B cell (primary cell): ENCODE measurements around the gene GRK3.

ENCODE experiments used
- EZH2 ChIP-seq: IDR thresholded peaks from 2 replicates; pipeline ENCODE4 v1.6.1; 2012; ENCODE audit warnings: borderline replicate concordance, low read depth, mild to moderate bottlenecking, moderate library complexity, low read length; ENCODE audit not compliant: insufficient read depth, poor library complexity, severe bottlenecking
- TF ChIP-seq, protein P1 (sequence below): fragments of 200-600 bp; IDR thresholded peaks from one replicate; pipeline ENCODE4 v1.8.0; 2022; ENCODE audit warnings: antibody characterized with exemption, mild to moderate bottlenecking

DNA sequence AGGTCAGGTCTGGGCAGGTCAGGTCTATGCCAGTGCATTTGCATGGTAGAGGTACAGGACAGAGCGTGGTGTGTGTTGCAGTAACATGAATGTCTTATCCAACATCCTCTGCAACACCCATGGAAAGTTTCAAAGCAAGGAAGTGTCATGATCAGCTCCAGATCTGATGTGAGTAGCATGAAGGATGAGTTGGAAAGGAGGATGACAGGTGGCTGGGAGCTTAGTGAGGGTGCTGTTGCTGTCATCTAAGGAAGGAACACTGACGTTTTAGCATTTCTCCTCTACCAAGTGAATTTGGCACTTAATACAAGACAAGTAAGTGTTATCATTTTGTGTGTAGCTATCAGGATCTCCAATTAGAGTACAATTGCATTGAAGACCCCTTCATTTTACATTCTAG is 65.1 kb downstream of the GRK3 start:
- TF ChIP-seq, protein P1, sequence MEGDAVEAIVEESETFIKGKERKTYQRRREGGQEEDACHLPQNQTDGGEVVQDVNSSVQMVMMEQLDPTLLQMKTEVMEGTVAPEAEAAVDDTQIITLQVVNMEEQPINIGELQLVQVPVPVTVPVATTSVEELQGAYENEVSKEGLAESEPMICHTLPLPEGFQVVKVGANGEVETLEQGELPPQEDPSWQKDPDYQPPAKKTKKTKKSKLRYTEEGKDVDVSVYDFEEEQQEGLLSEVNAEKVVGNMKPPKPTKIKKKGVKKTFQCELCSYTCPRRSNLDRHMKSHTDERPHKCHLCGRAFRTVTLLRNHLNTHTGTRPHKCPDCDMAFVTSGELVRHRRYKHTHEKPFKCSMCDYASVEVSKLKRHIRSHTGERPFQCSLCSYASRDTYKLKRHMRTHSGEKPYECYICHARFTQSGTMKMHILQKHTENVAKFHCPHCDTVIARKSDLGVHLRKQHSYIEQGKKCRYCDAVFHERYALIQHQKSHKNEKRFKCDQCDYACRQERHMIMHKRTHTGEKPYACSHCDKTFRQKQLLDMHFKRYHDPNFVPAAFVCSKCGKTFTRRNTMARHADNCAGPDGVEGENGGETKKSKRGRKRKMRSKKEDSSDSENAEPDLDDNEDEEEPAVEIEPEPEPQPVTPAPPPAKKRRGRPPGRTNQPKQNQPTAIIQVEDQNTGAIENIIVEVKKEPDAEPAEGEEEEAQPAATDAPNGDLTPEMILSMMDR, result no peak
- no peak for TF ChIP-seq EZH2
